GM15510 (cell line): ENCODE results near the gene LST1.

Source experiments
- POLR2A ChIP-seq: IDR thresholded peaks from 3 replicates; pipeline ENCODE4 v1.6.1; 2011; ENCODE audit warnings: borderline replicate concordance; ENCODE audit not compliant: insufficient read length; ENCODE audit errors: extremely low read depth

LST1 gene

GRCh38 chr6:31620586-31621319, 34.7 kb downstream of the LST1 start, which contains the start of gene PRRC2A:
Gene PRRC2A, plus strand, starts transcription at chr6:31620715. Its CDS starts 2,075 bp downstream, at chr6:31622790.
- TF ChIP-seq POLR2A, result peak; percentile 76

GRCh38 chr6:31621320-31621939, 35.4 kb downstream of the LST1 start:
- TF ChIP-seq POLR2A, result no peak

GRCh38 chr6:31621991-31622390, 35.9 kb downstream of the LST1 start:
- TF ChIP-seq POLR2A, result no peak

- TF ChIP-seq POLR2A, result no peak
Measured at GRCh38 chr6:31622684-31623091, 36.6 kb downstream of the LST1 start.

- TF ChIP-seq POLR2A, result no peak
Measured at GRCh38 chr6:31624070-31624469, 38.0 kb downstream of the LST1 start.

DNA sequence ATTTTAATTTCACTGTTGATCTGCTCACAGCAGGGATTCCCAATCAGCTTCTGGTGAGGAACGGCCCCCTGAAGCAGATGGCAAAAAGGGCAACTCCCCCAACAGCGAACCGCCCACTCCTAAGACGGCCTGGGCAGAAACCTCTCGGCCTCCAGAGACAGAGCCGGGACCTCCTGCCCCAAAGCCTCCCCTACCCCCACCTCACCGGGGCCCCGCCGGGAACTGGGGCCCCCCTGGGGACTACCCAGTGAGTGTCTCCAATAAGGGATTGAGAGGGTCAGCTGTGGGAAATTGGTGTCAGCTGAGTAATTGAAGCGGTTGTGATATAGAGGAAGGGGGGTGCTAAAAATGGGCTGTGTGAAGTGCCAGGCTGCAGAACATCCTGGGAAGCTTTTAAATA, 40.9 kb downstream of the LST1 start:
- no peak for TF ChIP-seq POLR2A

GRCh38 chr6:31627690-31628287, 41.7 kb downstream of the LST1 start:
- TF ChIP-seq POLR2A, result no peak

DNA sequence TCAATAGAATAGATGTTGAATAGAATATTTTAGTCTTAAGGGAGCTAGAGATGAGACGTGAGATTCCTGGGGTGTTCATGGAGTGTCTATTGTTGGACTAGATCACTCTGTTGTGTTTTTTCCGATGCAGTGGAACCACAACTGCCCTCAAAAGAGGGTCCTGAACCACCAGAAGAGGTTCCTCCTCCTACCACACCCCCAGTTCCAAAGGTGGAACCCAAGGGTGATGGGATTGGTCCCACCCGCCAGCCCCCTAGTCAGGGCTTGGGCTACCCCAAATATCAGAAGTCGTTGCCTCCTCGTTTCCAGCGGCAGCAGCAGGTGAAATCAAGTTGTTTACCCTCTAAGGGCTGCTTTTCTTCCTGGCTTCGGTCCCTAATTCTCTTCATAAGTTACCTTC, 42.9 kb downstream of the LST1 start:
- TF ChIP-seq POLR2A, result no peak

DNA sequence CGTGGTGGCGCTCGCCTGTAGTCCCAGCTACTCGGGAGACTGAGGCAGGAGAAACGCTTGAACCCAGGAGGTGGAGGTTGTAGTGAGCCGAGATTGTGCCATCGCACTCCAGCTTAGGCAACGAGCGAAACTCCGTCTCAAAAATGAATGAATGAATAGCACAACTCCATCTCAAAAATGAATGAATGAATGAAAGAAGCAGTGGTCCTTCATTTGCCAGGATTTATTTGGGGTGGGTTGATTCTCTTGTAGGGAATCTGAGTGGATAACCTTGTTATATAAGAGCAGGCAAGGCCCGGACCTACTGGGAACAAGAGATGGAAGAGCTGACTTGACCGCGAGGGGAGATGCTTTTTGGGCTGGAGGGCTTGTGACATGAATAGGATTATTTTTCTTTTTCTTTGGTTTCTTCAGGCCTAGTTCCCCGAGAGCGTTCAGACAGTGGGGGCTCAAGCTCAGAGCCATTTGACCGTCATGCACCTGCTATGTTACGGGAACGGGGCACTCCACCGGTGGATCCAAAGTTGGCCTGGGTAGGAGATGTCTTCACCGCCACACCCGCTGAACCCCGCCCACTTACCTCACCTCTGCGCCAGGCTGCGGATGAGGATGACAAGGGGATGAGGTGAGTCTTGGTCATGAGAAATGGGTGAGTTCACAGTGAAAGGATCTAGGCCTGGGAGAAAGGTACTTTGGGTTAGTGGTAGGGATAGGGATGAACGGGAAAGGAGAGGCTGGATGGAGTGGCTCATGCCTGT, 44.3 kb downstream of the LST1 start:
- no peak for TF ChIP-seq POLR2A

- no peak for TF ChIP-seq POLR2A
Measured at GRCh38 chr6:31631209-31631608, 45.1 kb downstream of the LST1 start.

DNA sequence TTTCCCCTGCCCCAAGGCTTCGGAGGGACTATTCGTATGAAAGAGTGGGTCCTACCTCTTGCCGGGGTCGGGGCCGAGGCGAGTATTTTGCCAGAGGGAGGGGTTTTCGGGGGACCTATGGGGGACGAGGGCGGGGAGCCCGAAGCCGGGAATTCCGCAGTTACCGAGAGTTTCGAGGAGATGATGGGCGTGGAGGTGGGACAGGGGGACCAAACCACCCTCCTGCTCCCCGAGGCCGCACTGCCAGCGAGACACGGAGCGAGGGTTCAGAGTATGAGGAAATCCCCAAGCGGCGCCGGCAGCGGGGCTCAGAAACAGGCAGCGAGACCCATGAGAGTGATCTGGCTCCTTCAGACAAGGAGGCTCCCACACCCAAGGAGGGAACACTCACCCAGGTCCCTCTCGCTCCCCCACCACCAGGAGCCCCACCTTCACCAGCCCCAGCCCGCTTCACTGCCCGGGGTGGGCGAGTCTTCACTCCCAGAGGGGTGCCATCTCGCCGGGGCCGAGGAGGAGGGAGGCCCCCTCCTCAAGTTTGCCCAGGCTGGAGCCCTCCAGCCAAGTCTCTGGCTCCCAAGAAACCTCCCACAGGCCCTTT, 45.7 kb downstream of the LST1 start:
- no peak for TF ChIP-seq POLR2A

- no peak for TF ChIP-seq POLR2A
Measured at GRCh38 chr6:31632279-31632946, 46.3 kb downstream of the LST1 start.

- TF ChIP-seq POLR2A, result no peak
Measured at GRCh38 chr6:31633447-31633846, 47.4 kb downstream of the LST1 start.

DNA sequence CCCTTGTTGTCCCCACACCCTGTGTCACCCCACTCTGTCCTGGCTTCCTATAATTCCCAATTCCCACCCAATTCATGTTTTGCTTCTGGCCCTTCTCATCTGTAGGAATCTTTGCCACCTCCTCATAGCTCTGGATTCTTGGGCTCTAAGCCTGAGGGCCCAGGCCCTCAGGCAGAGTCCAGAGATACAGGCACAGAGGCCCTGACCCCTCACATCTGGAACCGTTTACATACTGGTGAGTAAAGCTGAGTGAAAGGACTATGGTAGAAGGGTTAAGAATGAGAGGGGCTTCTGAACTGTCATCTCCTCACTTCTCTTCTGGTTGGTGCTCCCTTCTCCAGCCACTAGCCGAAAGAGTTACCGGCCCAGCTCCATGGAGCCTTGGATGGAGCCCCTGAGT, 48.1 kb downstream of the LST1 start:
- no peak for TF ChIP-seq POLR2A
